ENCODE measurements around the gene SLA2. TPM values are rescaled to one million over a fixed set of nuclear protein-coding genes. Genes with fewer than 3 reads are reported as not detected.

SLA2 gene
- polyA plus RNA-seq, 1 of the 3 experiments (the other 2 are of a cell fraction): not detected

GRCh38 chr20:36620917-36621316 lies 25.1 kb downstream of the SLA2 start:
- Histone ChIP-seq H3K36me3 (replicated peaks in 1 of 2; ENCODE audit: control insufficient read depth in 1 of 2, insufficient read depth in 2 of 2, low read length in 1 of 2) (no peaks in the 10 kb centered on the region), H3K27me3 (ENCODE audit: insufficient read depth) (no peaks in the 10 kb centered on the region), H3K4me2 (no peak overlapping the region), H3K79me2 (ENCODE audit: insufficient read depth) (no peaks in the 10 kb centered on the region), H3K9me3 (no peaks in the 10 kb centered on the region), H4K20me1 (ENCODE audit: insufficient read depth) (no peaks in the 10 kb centered on the region), H3K9me2 (no peaks in the 10 kb centered on the region), H3K4me3 (ENCODE audit: low read depth in 2 of 2, low read length in 1 of 2) (no peak overlapping the region), H3K27ac (ENCODE audit: low read depth in 2 of 2, low read length in 1 of 2) (no peak overlapping the region), H3K9ac (no peak overlapping the region), H2AFZ (ENCODE audit: low read depth) (no peak overlapping the region), H3K4me1 (ENCODE audit: control insufficient read depth in 1 of 2, insufficient read depth in 2 of 2, low read depth in 1 of 2, low read length in 1 of 2) (no peaks in the 10 kb centered on the region), H3F3A (replicated peaks; ENCODE audit: insufficient read depth) (no peaks in the 10 kb centered on the region)
- CTCF ChIA-PET: no interaction called here
- TF ChIP-seq CHD2 (IDR thresholded peaks at IDR 0.05; ENCODE audit: low read length, partially characterized antibody) (no peak), SIN3A (IDR thresholded peaks at IDR 0.05; ENCODE audit: borderline replicate concordance, low read depth, low read length) (no peak), GABPA (IDR thresholded peaks at IDR 0.05; ENCODE audit: low read depth) (no peak), YY1 (IDR thresholded peaks at IDR 0.05; ENCODE audit: low read depth) (no peak), NRF1 (IDR thresholded peaks at IDR 0.05; ENCODE audit: low read depth, low read length) (no peak), GATA2 (CRISPR knock-in tag; IDR thresholded peaks at IDR 0.05) (no peak), TCF12 (IDR thresholded peaks at IDR 0.05) (no peak), MEF2A (IDR thresholded peaks at IDR 0.05; ENCODE audit: borderline replicate concordance, low read depth) (no peak), CTCF (IDR thresholded peaks at IDR 0.05) (no peak), JUND (IDR thresholded peaks at IDR 0.05) (no peak), MXI1 (IDR thresholded peaks at IDR 0.05; ENCODE audit: low read depth, low read length) (no peak), RAD21 (IDR thresholded peaks at IDR 0.05; ENCODE audit: low read length) (no peak), POLR2AphosphoS5 (IDR thresholded peaks at IDR 0.05; ENCODE audit: low read depth, low read length) (no peak), TEAD4 (IDR thresholded peaks at IDR 0.05; ENCODE audit: borderline replicate concordance, insufficient read depth) (no peak), USF1 (IDR thresholded peaks at IDR 0.05; ENCODE audit: borderline replicate concordance, low read depth) (no peak)
- TF ChIP-seq, protein P1, sequence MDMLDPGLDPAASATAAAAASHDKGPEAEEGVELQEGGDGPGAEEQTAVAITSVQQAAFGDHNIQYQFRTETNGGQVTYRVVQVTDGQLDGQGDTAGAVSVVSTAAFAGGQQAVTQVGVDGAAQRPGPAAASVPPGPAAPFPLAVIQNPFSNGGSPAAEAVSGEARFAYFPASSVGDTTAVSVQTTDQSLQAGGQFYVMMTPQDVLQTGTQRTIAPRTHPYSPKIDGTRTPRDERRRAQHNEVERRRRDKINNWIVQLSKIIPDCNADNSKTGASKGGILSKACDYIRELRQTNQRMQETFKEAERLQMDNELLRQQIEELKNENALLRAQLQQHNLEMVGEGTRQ (IDR thresholded peaks at IDR 0.05; ENCODE audit: borderline replicate concordance, low read depth, low read length): no peak
- TF ChIP-seq, protein P2, sequence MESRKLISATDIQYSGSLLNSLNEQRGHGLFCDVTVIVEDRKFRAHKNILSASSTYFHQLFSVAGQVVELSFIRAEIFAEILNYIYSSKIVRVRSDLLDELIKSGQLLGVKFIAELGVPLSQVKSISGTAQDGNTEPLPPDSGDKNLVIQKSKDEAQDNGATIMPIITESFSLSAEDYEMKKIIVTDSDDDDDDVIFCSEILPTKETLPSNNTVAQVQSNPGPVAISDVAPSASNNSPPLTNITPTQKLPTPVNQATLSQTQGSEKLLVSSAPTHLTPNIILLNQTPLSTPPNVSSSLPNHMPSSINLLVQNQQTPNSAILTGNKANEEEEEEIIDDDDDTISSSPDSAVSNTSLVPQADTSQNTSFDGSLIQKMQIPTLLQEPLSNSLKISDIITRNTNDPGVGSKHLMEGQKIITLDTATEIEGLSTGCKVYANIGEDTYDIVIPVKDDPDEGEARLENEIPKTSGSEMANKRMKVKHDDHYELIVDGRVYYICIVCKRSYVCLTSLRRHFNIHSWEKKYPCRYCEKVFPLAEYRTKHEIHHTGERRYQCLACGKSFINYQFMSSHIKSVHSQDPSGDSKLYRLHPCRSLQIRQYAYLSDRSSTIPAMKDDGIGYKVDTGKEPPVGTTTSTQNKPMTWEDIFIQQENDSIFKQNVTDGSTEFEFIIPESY (IDR thresholded peaks at IDR 0.05; ENCODE audit: borderline replicate concordance, low read depth): no peak
- TF ChIP-seq, protein P3, sequence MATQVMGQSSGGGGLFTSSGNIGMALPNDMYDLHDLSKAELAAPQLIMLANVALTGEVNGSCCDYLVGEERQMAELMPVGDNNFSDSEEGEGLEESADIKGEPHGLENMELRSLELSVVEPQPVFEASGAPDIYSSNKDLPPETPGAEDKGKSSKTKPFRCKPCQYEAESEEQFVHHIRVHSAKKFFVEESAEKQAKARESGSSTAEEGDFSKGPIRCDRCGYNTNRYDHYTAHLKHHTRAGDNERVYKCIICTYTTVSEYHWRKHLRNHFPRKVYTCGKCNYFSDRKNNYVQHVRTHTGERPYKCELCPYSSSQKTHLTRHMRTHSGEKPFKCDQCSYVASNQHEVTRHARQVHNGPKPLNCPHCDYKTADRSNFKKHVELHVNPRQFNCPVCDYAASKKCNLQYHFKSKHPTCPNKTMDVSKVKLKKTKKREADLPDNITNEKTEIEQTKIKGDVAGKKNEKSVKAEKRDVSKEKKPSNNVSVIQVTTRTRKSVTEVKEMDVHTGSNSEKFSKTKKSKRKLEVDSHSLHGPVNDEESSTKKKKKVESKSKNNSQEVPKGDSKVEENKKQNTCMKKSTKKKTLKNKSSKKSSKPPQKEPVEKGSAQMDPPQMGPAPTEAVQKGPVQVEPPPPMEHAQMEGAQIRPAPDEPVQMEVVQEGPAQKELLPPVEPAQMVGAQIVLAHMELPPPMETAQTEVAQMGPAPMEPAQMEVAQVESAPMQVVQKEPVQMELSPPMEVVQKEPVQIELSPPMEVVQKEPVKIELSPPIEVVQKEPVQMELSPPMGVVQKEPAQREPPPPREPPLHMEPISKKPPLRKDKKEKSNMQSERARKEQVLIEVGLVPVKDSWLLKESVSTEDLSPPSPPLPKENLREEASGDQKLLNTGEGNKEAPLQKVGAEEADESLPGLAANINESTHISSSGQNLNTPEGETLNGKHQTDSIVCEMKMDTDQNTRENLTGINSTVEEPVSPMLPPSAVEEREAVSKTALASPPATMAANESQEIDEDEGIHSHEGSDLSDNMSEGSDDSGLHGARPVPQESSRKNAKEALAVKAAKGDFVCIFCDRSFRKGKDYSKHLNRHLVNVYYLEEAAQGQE (IDR thresholded peaks at IDR 0.05; ENCODE audit: low read depth, low read length): no peak
- POLR2A ChIA-PET: no interaction called here
- no peak for DNase-seq
- WGBS (ENCODE audit: low lambda C conversion rate): 97% methylated on average over 5 of the region's 5 CpGs
